ENCODE results near the gene ORM2.

The ORM2 gene

DNA sequence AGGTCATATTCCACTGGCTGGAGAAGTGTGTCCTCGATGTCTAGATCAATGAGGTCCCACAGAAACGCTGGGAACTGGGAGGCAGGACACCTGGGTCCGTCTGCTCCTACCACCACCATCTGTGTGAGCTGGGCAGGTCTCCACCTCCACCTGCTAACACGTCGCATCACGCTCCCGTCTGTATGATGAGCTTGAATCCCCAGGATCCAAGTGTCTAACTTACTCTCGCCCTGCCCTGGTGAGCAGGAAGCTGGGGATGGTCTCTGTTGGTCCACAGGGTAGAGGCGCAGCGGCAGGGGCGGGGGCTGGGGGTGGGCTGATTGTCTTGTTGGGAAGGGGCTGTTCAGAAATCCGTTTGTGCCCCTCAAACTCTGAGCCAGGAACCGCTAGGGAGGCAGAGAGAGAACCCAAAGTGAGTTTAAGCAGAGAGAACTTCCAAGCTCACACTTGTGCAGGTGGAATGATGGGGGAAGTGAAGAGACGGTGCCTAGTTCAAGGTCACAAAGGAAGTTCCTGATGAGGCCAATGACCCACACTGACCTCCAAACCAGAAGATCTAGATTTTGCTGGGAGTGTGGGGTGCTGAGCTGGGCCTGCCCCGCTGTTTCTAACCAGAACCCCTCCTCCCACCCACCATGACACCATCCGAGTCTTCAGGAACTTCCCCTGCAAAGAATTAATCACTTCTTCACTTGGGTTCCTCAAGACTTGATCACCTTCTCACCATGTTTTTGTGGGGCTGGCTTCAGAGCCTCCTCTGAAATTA is 21.1 kb downstream of the ORM2 start:
- DNase-seq: no peak

DNA sequence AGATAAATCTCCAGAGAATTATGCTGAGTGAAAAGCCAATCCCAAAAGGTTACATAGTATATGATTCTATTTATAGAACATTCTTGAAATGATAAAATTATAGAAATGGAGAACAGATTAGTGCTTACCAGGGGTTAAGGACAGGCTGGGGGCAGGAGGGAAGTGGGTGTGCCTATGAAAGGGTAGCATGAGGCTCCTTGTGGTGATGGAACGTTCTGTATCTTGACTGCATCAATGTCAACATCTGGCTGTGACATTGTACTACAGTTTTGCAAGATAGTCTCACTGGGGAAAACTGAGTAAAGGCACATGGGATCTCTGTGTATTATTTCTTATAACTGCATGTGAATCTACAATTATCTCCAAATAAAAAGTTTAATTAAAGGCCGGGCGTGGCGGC is 22.3 kb downstream of the ORM2 start:
- DNase-seq: no peak

DNA sequence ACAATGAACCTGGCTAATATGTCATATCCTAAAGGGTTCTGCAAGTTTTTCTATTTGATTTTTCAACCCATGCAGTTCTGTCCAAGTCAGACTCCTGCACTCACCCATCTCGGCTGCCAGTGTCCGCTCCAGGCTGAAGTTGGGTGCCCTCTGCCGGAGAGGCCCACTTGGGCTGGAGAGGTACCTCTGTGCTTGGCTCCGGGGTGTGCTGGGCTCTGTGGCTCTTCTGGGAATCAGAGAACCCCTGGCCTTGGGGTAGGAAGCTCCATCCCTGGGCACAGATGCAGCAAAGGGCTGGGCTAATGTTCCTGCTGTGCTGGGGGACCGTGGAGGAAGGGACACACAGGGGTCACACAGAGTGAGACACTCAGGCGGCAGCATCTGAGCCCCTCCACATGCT is 26.2 kb downstream of the ORM2 start:
- DNase-seq: no peak

DNA sequence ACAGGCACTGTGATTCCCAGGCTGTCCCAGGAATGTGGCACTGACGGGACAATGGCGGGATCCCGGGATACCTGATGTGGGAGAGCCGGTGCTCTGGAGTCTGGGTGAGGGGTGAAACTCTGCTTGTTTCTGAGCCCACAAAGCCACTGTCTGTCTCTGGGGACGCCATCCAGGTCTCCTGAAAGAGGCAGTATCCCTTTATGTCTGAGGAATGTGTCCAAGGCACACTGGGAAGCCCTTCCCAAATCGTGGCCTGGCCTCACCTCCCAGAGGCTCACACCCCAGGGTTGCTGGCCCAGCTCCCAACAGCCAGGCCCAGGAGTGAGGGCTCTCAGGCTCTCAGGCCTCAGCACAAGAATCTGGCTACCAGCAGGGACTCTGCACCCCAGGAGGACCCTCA is 27.1 kb downstream of the ORM2 start:
- no peak for DNase-seq

DNA sequence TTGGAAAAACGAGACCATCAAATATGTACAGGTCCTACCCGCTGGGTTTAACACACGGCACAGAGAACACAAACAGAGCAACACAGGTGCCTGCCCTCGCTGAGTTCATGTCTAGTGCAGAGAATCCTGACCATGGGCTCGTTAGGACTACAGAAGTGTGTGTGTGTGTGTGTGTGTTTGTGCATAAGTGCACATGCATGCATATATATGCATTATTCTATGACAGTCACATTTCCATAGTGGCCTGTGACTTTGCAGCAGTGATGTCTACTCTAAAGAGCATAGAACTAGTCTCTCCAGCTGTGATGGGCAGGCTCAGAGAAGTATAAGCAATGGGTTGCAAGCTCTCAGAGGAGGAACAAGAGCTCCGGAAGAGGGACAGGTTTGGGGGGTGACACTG is 27.7 kb downstream of the ORM2 start:
- DNase-seq: no peak

DNA sequence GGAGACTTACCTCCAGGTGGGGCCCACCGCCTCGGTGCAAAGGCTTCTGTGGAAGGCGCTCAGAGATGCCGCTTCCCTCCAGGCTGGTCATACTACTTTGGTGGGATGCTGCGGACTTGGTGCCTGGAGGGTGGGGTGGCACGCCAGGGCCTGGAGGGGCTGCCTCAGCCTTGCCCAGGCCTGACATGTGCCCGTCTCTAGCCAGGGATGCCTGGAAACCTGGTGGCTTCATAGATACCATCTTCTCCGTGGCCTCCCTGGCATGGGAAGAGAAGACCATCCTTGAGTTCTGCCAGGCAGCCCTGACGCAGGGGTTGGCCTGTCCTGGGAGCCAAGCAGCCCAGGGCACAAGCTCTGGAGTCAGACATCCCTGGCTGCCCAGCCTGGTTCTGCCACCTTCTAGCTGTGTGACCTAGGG is 28.3 kb downstream of the ORM2 start:
- no peak for DNase-seq

DNA sequence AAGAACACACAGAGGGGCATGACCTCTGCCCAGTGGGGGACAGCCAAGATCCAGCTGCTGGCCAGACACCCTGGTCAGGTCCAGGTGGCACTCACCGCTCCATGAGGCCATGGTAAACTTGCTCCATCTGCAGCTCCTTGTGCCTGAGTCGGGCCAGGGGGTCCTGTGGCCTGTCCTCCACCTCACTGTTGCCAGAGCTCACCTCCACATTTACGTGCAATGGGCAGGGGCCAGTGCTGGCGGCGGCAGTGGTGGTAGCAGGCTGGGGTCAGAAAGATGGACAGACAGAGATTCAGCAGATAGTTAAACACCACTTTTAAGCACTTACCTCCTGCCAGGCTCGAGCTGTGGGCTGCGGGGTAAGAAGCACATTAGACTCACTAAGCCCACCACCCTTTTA is 30.1 kb downstream of the ORM2 start:
- no peak for DNase-seq

DNA sequence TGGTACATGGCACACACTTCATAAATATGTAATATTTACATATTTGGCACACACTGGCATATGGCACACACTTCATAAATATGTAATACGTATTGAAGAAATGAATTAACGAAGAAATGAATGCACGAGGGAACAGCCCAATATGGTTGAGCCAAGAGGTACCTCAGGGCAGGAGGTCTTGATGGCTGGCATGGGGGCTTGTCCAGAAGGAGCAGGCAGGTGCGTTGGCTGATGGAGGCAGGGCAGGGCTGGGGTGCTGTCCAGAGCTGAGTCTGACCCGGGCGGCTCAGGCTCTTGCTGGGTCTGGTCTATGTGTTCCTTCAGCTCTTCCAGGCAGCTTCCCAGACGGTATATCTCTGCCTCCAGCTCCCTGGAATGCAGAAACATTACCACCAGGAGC is 31.9 kb downstream of the ORM2 start:
- DNase-seq: no peak

DNA sequence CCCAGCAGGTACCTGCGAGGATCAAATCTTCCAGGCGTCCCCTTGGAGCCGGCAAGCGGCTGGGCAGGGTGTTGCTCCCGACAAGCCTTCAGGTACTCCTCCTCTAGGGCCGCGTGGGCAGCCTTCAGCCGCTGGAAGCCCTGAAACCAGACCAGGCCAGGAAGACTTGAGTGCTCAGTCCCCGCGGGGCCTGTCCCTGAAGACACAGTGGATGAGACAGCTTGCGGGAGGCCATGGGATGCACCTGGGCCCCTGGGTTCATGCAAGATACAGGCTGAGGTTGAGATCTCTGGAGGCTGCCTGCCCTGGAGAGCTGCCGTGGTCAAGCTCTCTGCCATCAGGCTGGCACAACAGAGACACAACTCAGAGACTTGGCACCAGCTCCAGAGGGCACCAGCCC is 32.7 kb downstream of the ORM2 start:
- no peak for DNase-seq

DNA sequence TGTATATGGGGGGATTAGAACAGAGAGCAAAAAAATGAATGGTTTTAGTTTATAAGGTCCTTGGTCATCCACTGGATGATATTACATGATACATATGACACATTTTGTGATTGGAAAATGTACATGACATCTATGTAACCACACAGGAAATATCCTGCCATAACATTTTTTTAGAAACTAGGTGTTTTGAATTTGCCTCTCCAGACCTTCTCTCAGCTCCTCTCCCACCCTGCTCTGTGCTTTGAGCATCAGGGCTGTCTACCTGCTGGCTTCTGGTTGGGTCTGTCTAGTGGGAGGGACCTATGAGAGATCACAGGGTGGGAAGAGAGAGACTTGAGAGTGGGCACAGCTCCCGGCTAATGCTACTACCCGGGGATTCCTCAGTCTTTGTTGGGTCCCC is 33.8 kb downstream of the ORM2 start:
- DNase-seq: no peak

DNA sequence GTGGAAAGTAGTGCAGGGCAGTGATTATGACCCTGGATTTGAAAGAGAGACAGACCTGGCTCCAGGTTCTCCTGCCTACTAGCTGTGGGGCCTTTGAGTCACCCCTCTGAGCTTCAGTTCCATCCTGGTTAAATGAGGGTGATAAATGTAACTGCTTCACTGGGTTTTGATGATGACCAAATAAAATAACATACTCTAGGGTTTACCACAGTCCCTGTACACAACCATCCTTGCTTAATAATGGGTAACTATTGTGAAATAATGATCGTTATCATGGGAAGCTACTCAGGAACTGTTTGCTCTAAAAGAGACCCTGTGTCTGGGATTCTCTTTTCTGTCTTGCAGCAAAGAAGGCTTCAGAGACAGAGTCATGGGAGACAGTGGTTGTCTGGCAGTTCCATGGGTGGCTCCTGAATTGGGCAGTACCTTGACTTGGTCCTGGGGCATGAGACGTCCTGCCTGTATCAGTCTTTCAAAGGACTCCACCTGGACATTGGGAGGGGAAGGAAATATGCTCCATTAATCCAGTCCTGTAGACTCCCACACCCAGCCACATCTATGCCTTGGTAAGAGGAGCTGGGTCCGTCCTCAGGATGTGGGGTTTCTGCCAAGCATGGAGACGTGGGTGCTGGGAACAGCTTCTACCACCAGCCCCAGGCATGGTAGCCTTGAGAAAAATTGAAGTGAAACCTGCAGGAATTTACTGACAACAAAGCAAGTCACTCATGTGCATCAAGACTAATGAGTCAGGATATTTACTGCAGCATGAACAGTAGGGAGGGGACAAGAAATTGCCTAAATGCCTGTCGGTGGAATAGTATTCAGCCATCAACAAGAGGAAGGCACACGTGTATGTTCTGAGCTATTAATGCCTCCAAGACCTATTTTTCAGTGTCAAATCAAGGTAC is 34.7 kb downstream of the ORM2 start:
- DNase-seq: peak; percentile 57

DNA sequence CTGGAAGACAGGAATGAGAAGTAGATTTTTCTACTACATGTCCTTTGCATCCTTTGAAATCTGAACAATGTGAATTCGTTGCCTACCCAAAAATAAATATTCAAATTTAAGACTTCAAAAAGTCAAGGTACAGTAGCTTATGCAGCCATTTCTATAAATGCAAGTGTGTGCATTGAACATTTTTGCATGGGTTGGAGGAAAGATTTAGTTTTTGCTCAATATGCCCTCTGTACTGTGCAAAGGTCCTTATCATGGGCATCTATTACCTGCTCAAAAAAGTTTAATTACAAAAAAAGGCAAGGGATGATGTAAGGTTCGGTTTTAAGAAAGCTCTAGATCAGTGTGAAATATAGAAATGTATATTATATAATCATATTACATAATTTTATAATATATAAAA is 35.5 kb downstream of the ORM2 start:
- DNase-seq: no peak

DNA sequence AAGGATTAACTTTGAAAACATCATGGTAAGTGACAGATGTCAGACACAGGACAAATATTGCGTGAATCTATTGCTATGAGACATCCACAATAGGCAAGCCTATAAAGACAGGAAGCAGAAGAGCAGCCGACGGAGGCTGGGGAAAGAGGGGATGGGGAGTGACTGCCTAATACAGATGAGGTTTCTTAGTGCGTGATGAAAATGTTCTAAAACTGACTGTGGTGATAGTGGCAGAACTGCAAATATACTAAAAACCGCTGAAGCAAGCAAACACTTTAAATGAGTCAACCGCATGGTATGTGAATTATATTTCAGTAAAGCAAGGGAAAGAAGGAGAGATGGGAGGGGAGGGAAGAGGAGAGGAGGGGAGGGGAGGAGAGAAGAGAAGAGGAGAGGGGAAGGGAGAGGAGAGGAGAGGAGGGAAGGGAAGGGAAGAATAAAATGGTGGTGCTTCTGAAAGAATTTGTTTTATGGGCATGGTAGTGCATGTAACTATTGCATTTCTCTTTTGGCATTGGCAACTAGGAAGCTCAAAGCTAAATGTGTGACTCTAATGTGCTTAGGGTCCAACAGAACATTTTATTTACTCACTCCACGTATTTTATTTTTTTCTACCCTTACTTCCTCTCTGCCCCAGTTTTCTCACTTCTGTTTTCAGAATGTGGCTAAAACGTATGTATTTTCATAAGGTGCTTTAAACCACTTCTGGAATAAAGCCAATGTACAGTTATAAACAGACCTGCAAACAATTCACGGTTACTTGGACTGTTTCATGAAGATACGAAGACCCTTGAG is 36.9 kb downstream of the ORM2 start:
- DNase-seq: peak; percentile 91

DNA sequence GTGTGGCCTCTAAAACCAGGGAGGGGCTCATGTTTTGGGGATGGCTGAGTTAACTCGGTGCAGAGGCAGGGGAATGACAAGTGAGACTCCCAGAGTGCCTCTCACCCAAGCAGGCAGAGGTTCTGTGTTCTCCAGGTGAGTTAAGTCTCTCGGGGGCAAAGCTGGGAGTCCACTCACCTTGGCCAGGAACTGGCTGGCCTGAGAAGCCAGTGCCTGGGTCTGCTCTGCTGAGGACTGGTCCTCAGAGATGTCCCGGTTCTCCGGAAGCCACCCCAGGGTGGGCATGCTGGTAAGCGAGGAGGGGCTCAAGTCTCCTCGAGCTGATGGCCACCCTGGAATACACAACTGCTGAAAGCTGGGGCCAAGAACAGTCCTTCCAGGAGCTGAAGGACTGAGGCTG is 37.7 kb downstream of the ORM2 start:
- no peak for DNase-seq

DNA sequence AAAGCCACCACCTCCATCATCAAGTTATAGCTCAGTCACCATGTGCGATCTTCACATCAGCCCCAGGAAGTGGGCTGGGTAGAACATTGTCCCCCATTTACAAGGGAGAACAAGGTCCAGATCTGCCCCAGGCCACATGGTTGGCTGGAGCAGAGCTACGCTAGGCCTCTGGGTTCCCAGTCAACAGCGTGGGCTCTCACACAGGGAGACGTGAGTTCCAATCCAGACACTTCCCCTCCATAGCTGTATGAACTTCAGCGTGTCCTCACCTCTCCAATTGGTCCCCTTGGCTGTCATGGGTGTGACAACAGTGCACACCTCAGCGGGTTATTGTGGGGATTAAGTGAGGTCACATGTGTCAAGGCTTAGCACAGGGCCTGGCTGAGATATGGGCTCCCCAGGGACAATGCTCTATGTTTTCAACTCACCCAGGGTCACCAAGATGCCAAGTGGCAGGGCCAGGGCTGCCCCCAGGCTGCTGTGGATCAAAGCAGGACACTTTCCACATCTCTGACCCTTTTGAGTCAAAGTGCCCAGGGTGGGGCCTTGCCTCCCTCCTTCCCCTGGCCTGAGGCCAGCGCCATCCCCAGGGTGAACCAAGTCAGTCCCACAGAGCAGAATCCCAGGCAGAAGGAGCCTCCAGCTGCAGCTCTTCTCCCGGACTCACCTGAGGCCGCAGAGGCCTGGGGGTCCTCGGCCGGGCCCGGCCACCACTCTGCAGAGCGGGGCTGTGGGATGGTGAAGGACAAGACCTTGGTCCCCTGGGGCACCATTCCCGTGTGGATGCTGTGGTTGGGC is 38.3 kb downstream of the ORM2 start:
- no peak for DNase-seq

DNA sequence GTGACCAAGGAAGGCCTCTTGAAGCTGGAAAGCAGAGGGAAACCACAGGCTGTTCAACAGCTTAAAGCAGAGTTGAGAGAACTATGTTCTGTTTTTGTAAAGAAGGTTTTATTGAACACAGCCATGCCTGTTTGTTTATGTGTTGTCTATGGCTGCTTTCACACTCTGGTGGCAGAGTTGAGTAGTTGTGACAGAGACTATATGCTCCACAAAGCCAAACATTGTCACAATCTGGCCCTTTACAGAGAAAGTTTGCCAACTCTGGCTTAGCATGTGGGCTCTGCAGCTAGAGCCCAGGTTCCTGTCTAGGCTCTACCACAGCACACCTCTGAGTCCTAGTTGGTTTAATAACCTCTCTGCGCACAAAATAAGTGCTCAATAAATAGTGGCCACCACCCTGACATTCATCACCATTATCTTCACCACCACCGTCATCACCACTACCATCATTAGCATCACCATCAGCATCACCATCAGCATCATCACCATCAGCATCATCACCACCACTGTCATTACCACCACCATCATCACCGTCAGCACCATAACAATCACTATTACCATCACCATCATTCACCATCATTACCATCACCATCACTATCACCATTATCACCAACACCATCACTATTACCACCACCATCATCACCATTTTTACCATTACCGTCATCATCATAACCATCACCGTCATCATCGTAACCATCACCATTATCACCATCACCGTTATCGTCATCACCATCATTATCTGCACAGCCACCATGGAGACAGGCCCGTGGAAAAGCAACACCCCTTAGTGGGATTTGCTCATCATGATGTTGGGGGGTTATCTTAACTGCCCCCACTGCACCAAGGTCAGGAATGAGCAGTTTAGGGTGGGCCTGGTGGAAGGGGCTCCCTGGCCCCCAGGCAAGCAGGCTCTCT is 39.8 kb downstream of the ORM2 start:
- DNase-seq: no peak

DNA sequence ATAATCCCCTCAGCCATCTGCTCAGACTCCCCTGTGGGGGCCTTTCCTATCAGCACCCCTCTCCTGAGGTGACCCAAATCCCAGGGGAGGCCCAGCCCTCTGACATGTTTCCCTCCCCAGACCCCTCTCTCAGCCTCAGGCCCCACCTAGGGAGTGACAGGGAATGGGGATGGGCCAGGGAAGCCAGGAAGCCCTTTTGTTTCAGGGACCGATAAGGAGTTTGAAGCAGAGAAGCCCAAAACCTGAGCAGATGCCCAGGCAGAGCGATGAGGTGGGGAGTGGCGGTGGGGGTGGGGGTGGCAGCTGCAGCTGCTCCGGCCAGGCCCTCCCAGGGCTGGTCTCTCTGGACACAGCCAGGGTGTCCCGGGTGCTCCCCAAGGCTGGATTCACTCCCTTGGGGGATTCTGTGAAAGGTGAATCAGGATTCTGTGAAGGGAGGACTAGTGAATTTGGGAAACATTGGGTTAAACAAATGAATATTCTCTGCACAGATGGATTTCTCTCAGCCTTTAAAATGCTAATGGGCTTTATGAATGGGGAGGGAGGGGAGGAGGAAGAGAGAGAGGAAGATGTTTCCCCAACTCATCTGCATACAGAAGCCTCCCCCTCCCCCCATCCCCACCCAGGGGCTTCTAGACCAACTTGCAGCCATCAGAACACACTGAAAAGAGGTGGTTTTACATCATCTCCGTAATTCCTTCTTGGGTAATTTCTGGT is 40.7 kb downstream of the ORM2 start:
- DNase-seq: no peak

DNA sequence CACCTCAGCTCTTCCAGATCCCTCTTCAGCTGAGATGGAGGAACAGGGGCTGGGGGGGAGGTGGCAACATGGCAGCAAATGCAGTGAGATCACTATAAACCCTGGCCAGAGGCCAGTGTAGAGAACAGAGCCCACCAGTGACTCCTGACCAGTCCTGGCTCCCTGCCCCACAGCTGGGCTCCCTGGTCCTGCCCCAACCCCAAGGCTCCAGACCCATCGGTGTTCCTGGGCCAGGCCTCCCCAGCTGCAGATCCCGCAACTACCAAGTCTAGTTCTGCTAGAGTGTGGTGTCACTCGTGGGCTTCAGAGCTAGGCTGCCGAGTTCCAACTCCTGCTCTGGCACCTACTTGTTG is 41.3 kb downstream of the ORM2 start:
- DNase-seq: no peak

DNA sequence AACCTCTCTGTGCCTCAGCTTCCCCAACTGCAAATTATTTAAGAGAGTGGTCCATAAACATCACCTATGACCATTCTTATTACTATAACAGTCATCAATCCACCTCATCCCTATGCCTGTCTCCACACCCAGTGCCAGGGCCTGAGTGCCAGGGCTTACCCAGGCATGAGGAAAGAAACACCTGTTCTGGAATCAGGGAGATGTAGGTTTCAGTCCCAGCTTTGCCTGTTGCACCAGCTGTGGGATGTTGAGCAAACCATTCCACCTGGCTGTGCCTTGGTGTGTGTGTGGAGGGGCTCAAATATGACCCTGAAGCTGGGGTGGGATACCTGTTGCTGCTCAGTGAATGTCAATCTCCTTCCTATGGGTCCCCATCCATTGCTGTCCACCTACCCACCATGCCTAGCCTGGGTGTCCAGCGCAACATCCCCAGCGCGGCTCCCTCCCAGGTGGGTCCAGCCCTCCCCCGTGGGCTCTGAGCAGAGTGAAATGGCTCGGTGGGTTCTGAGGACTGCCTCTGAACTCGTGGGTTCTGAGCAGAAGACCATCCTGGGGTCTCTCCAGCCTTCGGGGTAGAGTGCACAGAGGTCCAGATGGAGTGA is 41.8 kb downstream of the ORM2 start:
- DNase-seq: no peak
